DMS 273 (cell line): Measurements from ENCODE around the gene S100A8.
"Not testable (repeated sequence)": the region's sequence is repeated elsewhere in the genome, so short reads cannot be mapped to it uniquely, and the experiment has no call there.

ENCODE experiments used
- DNase-seq: peaks from one replicate; lab custom pipeline; 2025; ENCODE audit not compliant: unreplicated experiment; lab: John Stamatoyannopoulos, UW

S100A8 gene

GRCh38 chr1:153417136-153417888 is 26.4 kb upstream of the S100A8 start:
- DNase-seq: no peak

- DNase-seq: no peak
Observed at GRCh38 chr1:153415850-153416570, 25.1 kb upstream of the S100A8 start, which contains the start of gene S100A7A. Gene S100A7A, plus strand, starts transcription at chr1:153416520. Its CDS starts 1,563 bp downstream, at chr1:153418083.

- DNase-seq: not testable (repeated sequence)
Observed at GRCh38 chr1:153413961-153414360, 23.1 kb upstream of the S100A8 start.

- DNase-seq: not testable (repeated sequence)
Observed at GRCh38 chr1:153407274-153407673, 16.4 kb upstream of the S100A8 start.

GRCh38 chr1:153405825-153406599 is 15.1 kb upstream of the S100A8 start:
- DNase-seq: not testable (repeated sequence)

GRCh38 chr1:153404768-153405167 is 13.9 kb upstream of the S100A8 start:
- DNase-seq: peak; percentile 69

- no peak for DNase-seq
Observed at GRCh38 chr1:153404086-153404635, 13.3 kb upstream of the S100A8 start.

- DNase-seq: no peak
Observed at GRCh38 chr1:153403421-153404085, 12.7 kb upstream of the S100A8 start.

- DNase-seq: no peak
Observed at GRCh38 chr1:153402226-153402625, 11.4 kb upstream of the S100A8 start.

GRCh38 chr1:153401461-153401860 is 10.6 kb upstream of the S100A8 start:
- no peak for DNase-seq

GRCh38 chr1:153400244-153400643 is 9.4 kb upstream of the S100A8 start:
- peak; percentile 8 for DNase-seq

- DNase-seq: no peak
Observed at GRCh38 chr1:153399401-153400055, 8.7 kb upstream of the S100A8 start.

GRCh38 chr1:153397924-153398651 is 7.2 kb upstream of the S100A8 start:
- peak; percentile 29 for DNase-seq

GRCh38 chr1:153397051-153397923 is 6.4 kb upstream of the S100A8 start:
- DNase-seq: peak; percentile 89

- no peak for DNase-seq
Observed at GRCh38 chr1:153396461-153396860, 5.6 kb upstream of the S100A8 start.

GRCh38 chr1:153395776-153396175 is 4.9 kb upstream of the S100A8 start:
- no peak for DNase-seq

- DNase-seq: peak; percentile 15
Observed at GRCh38 chr1:153395136-153395685, 4.3 kb upstream of the S100A8 start.

- no peak for DNase-seq
Observed at GRCh38 chr1:153394391-153394790, 3.5 kb upstream of the S100A8 start.
